ENCODE measurements around the gene SLC5A6.

SLC5A6 gene

GRCh38 chr2:27211943-27212625, at the start of gene SLC5A6, which contains the start of gene ATRAID:
SLC5A6 (minus strand) TSS chr2:27212268; CDS start chr2:27207650, 4,618 bp downstream.
ATRAID (plus strand) TSS chr2:27212041; CDS start chr2:27212369, 328 bp downstream.
- DNase-seq (ENCODE audit: low spot score): peak; percentile 97
- no peak for TF ChIP-seq CTCF (IDR thresholded peaks at IDR 0.05; ENCODE audit: extremely low read depth, insufficient read depth, missing control alignments)
- in situ Hi-C loops (cut with MboI; ENCODE audit: low pct_unique_long_range_greater_than_20kb, low sequenced_read_pairs, unreplicated experiment): no loop called here

GRCh38 chr2:27261241-27261925, 49.3 kb upstream of the SLC5A6 start:
- in situ Hi-C loops (cut with MboI; ENCODE audit: low pct_unique_long_range_greater_than_20kb, low sequenced_read_pairs, unreplicated experiment): no loop called here
- no peak for TF ChIP-seq CTCF (IDR thresholded peaks at IDR 0.05; ENCODE audit: extremely low read depth, insufficient read depth, missing control alignments)
- DNase-seq (ENCODE audit: low spot score): no peak

GRCh38 chr2:27258051-27258450, 46.0 kb upstream of the SLC5A6 start:
- in situ Hi-C loops (cut with MboI; ENCODE audit: low pct_unique_long_range_greater_than_20kb, low sequenced_read_pairs, unreplicated experiment): no loop called here
- no peak for TF ChIP-seq CTCF (IDR thresholded peaks at IDR 0.05; ENCODE audit: extremely low read depth, insufficient read depth, missing control alignments)
- DNase-seq (ENCODE audit: low spot score): no peak

GRCh38 chr2:27256855-27257454, 44.9 kb upstream of the SLC5A6 start:
- TF ChIP-seq CTCF (IDR thresholded peaks at IDR 0.05; ENCODE audit: extremely low read depth, insufficient read depth, missing control alignments): no peak
- no peak for DNase-seq (ENCODE audit: low spot score)
- in situ Hi-C loops (cut with MboI; ENCODE audit: low pct_unique_long_range_greater_than_20kb, low sequenced_read_pairs, unreplicated experiment): no loop called here

GRCh38 chr2:27255660-27256059, 43.6 kb upstream of the SLC5A6 start:
- no peak for TF ChIP-seq CTCF (IDR thresholded peaks at IDR 0.05; ENCODE audit: extremely low read depth, insufficient read depth, missing control alignments)
- DNase-seq (ENCODE audit: low spot score): no peak
- in situ Hi-C loops (cut with MboI; ENCODE audit: low pct_unique_long_range_greater_than_20kb, low sequenced_read_pairs, unreplicated experiment): no loop called here

GRCh38 chr2:27255187-27255586, 43.1 kb upstream of the SLC5A6 start:
- no peak for TF ChIP-seq CTCF (IDR thresholded peaks at IDR 0.05; ENCODE audit: extremely low read depth, insufficient read depth, missing control alignments)
- DNase-seq (ENCODE audit: low spot score): no peak
- in situ Hi-C loops (cut with MboI; ENCODE audit: low pct_unique_long_range_greater_than_20kb, low sequenced_read_pairs, unreplicated experiment): no loop called here

Measured in GM13977 (cell line).